ENCODE measurements around the gene LCN6.

- TF ChIP-seq POLR2AphosphoS5 (IDR thresholded peaks at IDR 0.05) (no peak), CTCF (IDR thresholded peaks at IDR 0.05) (no peak), EP300 (IDR thresholded peaks at IDR 0.05; ENCODE audit: low read depth) (no peak), POLR2A (IDR thresholded peaks at IDR 0.05) (no peak)
These were observed 2.2 kb downstream of the LCN6 start for GRCh38 chr9:136746155-136746490.

Measured in transverse colon (tissue), 4 donors.